Activated T-cell treated with anti-CD3 and anti-CD28 coated beads for 1 hour (primary cell): Measurements from ENCODE around the gene KIF9.
"Not testable (repeated sequence)": the region's sequence is repeated elsewhere in the genome, so short reads cannot be mapped to it uniquely, and the experiment has no call there.

Experiments
- DNase-seq: peaks from one replicate; pipeline ENCODE4 v3.0.0-alpha.2; 2020; ENCODE audit warnings: low read depth

KIF9 gene

GRCh38 chr3:47293822-47294221 lies 11.2 kb upstream of the KIF9 start:
- no peak for DNase-seq

DNA sequence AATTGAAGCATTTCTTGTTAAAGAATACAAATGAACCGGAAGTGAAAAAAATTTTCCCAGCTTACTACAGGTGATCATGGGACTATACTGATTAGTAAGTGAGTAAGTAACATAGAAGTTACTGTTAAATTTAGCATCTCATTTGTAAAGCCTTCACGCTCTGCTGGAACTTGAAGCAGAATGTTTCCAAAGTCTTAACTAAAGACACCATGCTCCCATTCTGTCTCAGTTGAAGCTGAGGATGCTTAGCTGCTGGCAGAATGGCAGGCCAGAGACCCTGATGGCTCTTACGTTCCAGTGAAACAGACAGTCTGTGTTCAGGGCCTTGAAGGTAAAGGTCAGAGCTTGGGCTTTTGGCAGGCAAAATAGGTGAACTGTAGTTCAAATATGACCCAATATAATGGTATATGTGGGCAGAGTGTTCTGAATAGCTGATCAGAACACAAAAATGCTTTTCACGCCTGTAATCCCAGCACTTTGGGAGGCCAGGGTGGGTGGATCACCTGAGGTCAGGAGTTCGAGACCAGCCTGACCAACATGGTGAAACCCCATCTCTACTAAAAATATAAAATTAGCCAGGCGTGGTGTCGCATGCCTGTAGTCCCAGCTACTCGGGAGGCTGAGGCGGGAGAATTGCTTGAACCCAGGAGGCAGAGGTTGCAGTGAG lies 9.3 kb upstream of the KIF9 start:
- DNase-seq, result not testable (repeated sequence)

- DNase-seq, result no peak
These were observed 8.7 kb upstream of the KIF9 start for GRCh38 chr3:47291158-47291753.

DNA sequence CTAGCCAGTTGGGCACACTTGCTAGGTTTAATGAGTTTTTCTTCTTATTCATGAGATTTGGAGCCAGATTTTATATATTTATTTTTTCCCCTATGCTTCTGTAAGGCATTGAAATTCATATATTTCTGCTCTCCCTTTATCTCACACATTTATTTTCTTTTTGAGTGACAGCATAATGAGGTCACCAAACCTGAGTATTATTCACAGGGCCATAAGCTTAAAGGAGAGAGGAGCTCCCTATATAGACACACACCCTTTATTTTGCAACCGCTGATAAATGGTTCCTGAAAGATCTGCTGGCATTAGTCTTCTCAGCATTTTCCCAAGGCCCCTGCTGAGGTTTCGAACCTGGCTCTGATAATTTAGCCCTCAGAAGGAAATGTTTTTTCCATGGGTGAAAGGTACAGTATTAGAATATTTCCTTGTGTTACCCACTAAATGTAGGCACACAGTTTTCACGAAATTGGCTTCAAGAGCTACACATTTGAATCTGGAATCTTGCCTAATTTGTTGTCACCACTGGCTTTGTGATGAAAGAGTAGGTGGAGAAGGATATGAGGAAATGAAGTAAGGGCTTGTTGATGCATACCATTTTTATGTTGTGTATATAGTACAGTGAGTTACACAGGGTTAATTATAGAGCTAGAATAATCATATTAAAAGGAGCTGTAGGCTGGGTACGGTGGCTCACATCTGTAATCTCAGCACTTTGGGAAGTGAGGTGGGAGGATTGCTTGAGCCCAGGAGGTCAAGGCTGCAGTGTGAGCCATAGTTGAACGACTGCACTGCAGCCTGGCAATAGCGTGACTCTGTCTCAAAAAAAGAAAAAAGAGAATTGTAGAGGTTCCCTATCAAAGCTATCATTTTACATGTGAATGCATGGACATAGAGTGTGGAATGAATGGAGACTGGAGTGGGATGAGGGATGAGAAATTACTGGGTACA lies 6.6 kb upstream of the KIF9 start:
- no peak for DNase-seq

- DNase-seq, result no peak
These were observed 1.2 kb upstream of the KIF9 start for GRCh38 chr3:47283591-47284364.

DNA sequence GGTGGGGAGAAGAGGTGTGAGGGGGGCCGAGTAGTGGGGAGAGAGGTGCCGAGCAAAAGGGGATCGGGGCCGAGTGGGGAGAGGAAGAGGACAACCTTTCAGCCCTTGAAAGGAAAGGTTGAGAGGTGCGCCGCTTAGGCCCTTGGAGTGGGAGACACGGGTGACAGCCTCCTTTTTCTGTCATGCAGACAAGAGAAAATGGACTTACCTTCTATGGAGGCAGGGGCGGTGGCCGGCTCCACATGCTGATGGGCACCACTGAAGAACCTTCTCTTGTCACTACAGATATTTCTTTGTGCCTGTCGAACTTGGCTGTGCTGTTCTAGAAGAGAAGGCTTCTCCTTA lies 566 bp upstream of the KIF9 start:
- no peak for DNase-seq

DNA sequence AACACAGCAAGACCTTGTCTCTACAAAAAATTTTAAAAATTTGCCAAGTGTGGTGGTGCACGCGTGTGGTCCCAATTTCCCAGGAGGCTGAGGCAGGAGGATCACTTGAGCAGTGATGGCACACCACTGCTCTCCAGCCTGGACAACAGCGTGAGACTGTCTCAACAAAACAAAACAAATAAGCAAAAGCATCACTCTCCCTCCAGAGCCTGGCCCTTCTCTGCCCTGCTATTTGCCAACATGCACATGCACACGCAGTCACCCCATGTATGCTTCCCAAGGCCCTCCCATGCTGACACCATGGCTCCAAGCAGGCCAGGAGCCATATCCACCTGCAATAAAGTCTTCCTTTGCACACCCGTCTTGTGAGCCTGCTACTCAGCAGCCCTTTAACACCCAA lies 2.1 kb downstream of the KIF9 start:
- no peak for DNase-seq

- no peak for DNase-seq
These were observed 6.0 kb downstream of the KIF9 start for GRCh38 chr3:47276558-47276957.

- no peak for DNase-seq
These were observed 7.9 kb downstream of the KIF9 start for GRCh38 chr3:47274652-47275051.

DNA sequence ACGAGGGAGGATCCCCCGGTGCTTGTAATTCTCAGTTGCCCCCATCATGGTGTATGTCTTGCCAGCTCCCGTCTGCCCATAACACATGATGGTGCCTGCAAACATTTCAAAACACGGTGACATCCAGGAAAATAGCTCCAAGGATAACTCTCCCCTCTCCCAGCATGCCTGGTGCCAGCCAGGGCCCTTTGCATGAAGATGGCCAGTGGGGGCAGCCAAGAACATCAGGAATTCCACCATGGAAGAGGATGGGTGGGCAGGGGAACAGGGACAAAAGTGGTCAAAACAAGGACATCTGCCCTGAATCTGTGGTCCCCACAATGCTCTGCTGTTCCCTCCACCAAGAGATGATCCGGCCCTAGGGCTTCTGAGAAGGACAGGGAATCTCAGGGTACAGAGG lies 9.0 kb downstream of the KIF9 start:
- DNase-seq, result no peak

- no peak for DNase-seq
These were observed 12.1 kb downstream of the KIF9 start for GRCh38 chr3:47270526-47270925.

- no peak for DNase-seq
These were observed 15.1 kb downstream of the KIF9 start for GRCh38 chr3:47267490-47267824.

DNA sequence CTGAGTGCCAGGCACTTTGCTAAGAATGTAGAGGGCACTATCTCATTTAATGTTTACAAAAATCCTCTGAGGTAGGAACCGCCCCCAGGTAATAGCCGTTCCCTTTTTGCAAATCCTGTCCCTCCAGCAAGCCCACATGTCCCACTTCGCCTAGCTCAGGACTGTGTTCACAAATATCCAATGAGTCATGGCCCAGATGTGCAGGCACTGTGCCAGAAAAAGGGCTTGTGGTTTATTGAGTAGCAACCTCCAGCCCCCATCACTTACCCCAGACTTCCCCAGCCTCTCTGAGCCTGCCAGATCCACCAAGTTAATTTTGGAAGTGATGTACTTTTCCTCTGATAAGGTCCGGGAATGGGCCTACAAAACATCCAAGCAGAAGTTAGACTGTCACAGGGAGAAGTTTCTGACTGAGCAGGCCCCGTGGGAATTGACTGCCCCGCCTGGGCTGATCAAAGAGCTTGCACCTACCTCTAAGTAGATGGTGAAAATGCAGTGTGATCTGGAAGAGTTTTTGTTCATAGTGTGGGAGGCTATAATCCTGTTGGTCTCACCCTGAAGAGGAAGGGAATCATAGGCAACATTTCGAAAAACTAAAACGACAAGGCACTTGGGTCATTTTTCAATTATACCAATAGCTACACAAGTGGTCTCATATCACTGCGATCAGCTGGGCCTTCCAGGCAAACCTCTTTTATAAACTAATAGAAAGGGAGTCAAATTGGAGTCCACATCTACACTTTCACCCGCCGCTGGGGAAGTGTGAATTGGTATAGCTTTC lies 15.7 kb downstream of the KIF9 start:
- DNase-seq, result peak; percentile 44

DNA sequence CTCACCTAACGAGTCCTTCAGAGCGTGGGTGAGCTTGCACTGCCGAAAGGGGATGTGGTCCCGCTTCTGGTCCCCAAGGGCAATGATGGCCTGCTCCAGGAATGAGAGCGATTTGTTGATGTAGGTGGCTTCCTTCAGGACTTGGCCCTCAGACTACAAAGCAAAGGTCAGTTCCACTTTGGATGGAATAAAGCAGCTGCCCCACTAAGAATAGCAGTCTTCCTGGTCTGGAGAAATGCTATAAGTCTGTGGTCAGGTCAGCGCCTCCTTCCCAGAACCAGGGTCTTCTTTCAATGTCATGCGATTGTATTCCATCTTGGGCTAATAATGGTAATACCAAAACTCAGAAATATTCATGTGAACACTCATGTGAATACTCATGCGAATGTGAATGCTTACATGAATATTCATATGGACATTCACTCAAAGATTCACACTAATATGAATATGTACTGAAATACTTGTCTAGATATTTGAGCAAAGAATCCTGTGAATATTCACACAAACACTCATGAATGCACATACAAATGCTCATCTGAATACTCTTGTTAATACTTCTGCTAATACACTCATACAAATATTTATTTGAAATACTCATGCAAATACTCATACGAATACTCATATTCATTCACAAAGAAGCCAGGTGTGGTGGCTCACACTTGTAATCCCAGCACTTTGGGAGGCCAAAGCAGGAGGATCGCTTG lies 16.7 kb downstream of the KIF9 start:
- DNase-seq, result no peak

DNA sequence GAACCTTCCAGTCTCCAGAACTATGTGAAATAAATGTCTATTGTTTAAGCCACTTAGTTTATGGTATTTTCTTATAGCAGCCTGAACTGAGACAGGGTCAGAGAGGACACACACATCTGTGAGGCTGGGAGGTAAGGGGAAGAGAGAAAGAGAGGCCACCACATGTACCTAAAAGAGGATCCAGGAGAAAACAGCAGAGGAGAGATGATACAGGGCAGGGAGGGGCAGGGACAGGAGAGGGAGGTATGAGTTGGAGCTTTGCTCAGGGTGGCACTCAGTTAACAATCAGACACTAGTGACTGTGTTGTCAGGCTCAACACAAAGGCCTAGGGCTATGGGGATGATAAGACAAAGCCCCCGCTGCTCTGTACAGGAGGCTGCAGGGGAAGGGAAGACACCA lies 17.6 kb downstream of the KIF9 start:
- no peak for DNase-seq

DNA sequence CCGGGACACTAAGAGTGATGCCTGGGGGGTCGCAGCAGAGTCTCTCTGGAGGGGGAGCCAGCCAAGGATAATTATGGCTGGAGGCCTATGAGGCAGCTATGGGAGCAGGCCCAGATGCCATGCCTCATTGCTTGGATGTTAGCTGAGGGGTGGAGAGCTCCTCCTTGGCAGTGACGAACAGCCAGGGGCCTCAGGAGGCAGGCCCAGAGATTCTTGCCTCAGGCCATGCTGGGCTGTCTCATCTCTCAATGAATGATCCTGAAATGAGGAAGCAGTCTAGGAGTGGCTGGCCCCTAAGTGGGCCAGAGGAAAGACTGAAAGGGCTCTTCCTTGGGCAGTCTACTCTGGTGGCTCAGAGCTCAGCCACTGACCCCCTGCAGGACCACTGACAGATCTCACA lies 21.3 kb downstream of the KIF9 start:
- no peak for DNase-seq

- DNase-seq, result no peak
These were observed 22.0 kb downstream of the KIF9 start for GRCh38 chr3:47260605-47261004.

- DNase-seq, result no peak
These were observed 23.5 kb downstream of the KIF9 start for GRCh38 chr3:47259114-47259513.

DNA sequence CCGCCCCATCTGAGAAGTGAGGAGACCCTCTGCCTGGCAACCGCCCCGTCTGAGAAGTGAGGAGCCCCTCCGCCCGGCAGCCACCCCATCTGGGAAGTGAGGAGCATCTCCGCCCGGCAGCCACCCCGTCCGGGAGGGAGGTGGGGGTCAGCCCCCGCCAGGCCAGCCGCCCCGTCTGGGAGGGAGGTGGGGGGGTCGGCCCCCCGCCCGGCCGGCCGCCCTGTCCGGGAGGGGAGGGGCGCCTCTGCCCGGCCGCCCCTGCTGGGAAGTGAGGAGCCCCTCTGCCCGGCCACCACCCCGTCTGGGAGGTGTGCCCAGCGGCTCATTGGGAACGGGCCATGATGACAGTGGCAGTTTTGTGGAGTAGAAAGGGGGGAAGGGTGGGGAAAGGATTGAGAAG lies 26.3 kb downstream of the KIF9 start:
- DNase-seq, result not testable (repeated sequence)

DNA sequence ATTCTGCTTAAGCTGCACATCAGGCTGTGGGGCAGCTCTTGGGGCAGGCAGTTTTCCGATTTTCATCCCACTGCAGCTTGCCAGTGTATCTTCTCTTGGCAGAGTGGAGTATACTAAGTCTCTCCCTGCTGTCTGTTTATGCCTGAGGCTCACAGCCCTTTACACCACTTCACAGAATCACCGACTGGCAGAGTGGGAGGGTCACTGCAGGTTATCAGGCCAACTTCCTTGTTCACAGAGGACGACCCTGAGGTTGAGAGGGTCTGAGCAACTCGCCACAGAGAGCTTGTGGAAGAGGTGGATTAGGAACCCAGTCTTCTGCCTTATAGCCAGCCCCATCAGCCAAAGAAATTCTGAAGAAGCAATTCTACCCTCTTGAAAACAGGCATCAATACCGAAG lies 30.9 kb downstream of the KIF9 start:
- no peak for DNase-seq

- DNase-seq, result not testable (repeated sequence)
These were observed 31.5 kb downstream of the KIF9 start for GRCh38 chr3:47251085-47251484.
